HL-60 (cell line): ENCODE measurements around the gene TELO2.

ENCODE experiments used
- DNase-seq, 2 experiments: peaks; one replicate each; pipeline ENCODE4 v3.0.0-alpha.2; 2010 to 2020; ENCODE audit warnings: low read depth in 1 of 2, low spot score in 1 of 2
- H3K27ac ChIP-seq: fragments of 250-450 bp; sonication (Bioruptor Pico); replicated peaks from 2 replicates; pipeline ENCODE4 v1.5.1; 2020; ENCODE audit warnings: mild to moderate bottlenecking, moderate library complexity
- H3K27me3 ChIP-seq: fragments of 250-450 bp; sonication (Bioruptor Pico); 2 replicates; pipeline ENCODE4 v1.5.1; 2021; ENCODE audit warnings: mild to moderate bottlenecking, moderate library complexity; ENCODE audit not compliant: insufficient read depth, poor library complexity, severe bottlenecking
- H3K4me3 ChIP-seq: replicated peaks from 2 replicates; pipeline ENCODE4 v1.5.1; 2011; ENCODE audit warnings: mild to moderate bottlenecking, control low read depth, low read length; ENCODE audit not compliant: insufficient read depth
- GABPA ChIP-seq: IDR thresholded peaks from 2 replicates; pipeline ENCODE4 v1.6.1; 2012; ENCODE audit warnings: low read depth
- POLR2AphosphoS5 ChIP-seq: IDR thresholded peaks from 2 replicates; pipeline ENCODE4 v1.6.1; 2012; ENCODE audit warnings: low read depth
- REST ChIP-seq: IDR thresholded peaks from 2 replicates; pipeline ENCODE4 v1.6.1; 2012; ENCODE audit warnings: low read depth; ENCODE audit not compliant: insufficient replicate concordance
- SPI1 ChIP-seq: IDR thresholded peaks from 2 replicates; pipeline ENCODE4 v1.6.1; 2012; ENCODE audit warnings: low read depth, mild to moderate bottlenecking, borderline replicate concordance
- TF ChIP-seq, protein P1 (sequence below): IDR thresholded peaks from one replicate; pipeline ENCODE4 v1.5.1; 2011; ENCODE audit warnings: low read length, control low read depth, inconsistent platforms; ENCODE audit not compliant: insufficient read depth

TELO2 gene

GRCh38 chr16:1495211-1495888 is 2.2 kb downstream of the TELO2 start:
- H3K27ac ChIP-seq: no peak overlapping the region
- DNase-seq: no peak
- no peaks in the 10 kb centered on the region for H3K27me3 ChIP-seq
- H3K4me3 ChIP-seq: no peak overlapping the region
- TF ChIP-seq, protein P1, sequence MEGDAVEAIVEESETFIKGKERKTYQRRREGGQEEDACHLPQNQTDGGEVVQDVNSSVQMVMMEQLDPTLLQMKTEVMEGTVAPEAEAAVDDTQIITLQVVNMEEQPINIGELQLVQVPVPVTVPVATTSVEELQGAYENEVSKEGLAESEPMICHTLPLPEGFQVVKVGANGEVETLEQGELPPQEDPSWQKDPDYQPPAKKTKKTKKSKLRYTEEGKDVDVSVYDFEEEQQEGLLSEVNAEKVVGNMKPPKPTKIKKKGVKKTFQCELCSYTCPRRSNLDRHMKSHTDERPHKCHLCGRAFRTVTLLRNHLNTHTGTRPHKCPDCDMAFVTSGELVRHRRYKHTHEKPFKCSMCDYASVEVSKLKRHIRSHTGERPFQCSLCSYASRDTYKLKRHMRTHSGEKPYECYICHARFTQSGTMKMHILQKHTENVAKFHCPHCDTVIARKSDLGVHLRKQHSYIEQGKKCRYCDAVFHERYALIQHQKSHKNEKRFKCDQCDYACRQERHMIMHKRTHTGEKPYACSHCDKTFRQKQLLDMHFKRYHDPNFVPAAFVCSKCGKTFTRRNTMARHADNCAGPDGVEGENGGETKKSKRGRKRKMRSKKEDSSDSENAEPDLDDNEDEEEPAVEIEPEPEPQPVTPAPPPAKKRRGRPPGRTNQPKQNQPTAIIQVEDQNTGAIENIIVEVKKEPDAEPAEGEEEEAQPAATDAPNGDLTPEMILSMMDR: no peak
- no peak for TF ChIP-seq SPI1
- TF ChIP-seq REST: no peak
- no peak for TF ChIP-seq POLR2AphosphoS5
- no peak for TF ChIP-seq GABPA

- DNase-seq: no peak
- no peak overlapping the region for H3K4me3 ChIP-seq
- no peak for TF ChIP-seq GABPA
- TF ChIP-seq, protein P1: no peak
- no peak for TF ChIP-seq REST
- TF ChIP-seq POLR2AphosphoS5: no peak; the same call in 1 of the 2 replicates
- no peak for TF ChIP-seq SPI1
- H3K27me3 ChIP-seq: no peaks in the 10 kb centered on the region
- H3K27ac ChIP-seq: no peak overlapping the region
These were observed 2.7 kb downstream of the TELO2 start for GRCh38 chr16:1495889-1496262.

DNA sequence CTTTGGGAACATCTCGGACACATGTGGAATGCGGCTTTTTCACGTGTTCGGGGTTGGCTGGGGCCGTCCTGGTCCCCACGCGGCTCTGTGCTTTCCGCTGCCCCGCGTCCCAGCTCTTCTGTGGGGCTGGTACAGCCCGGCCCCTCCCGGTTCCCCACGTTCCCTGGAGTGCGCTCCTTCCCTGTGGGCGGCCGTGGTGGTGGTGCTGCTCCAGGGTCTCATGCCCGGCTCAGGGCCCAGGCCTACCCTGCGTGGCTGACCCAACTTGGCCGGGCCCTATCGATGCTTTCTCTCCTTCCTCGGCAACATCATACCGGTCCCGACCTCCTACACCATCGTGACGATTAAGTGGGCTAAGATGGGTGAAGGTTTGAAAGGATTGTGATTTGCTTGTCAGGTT is 3.3 kb downstream of the TELO2 start:
- Histone ChIP-seq H3K27ac (no peak overlapping the region), H3K27me3 (no peaks in the 10 kb centered on the region), H3K4me3 (no peak overlapping the region)
- DNase-seq: no peak
- TF ChIP-seq GABPA (no peak), REST (no peak), POLR2AphosphoS5 (0 out of 2 replicates have a peak, but pooled peaks have one; percentile 20), SPI1 (no peak)
- TF ChIP-seq, protein P1: no peak
